HepG2 (cell line): ENCODE measurements around the gene CAMTA1.

Source experiments
- CTCF ChIP-seq: sonication (generic); formaldehyde crosslinking; IDR thresholded peaks from 2 replicates; pipeline ENCODE4 v1.5.0; 2020; ENCODE audit warnings: mild to moderate bottlenecking, missing genetic modification reagents, moderate library complexity
- NBN ChIP-seq: fragments of 450-650 bp; conservative IDR thresholded peaks from 2 replicates; pipeline ENCODE4 v1.6.1; 2017
- NONO ChIP-seq, 2 experiments: fragments of 450-650 bp in 1 of 2; sonication (generic) in 1 of 2; formaldehyde crosslinking in 1 of 2; IDR thresholded peaks in 1 of 2; conservative IDR thresholded peaks in 1 of 2; 2 replicates each; pipeline versions ENCODE4 v1.6.1 to v1.8.0; 2017 to 2022; ENCODE audit warnings: mild to moderate bottlenecking in 1 of 2, missing genetic modification reagents in 1 of 2, moderate library complexity in 1 of 2
- RNF2 ChIP-seq: fragments of 450-650 bp; conservative IDR thresholded peaks from 2 replicates; pipeline ENCODE4 v1.6.1; 2016; ENCODE audit warnings: low read depth
- SMC3 ChIP-seq: IDR thresholded peaks from 2 replicates; pipeline ENCODE4 v1.6.1; 2011; ENCODE audit warnings: low read length, improper control_type of control experiment
- ZNF609 ChIP-seq: sonication (generic); formaldehyde crosslinking; IDR thresholded peaks from 2 replicates; pipeline ENCODE4 v1.4.0; 2020; ENCODE audit warnings: mild to moderate bottlenecking, missing genetic modification reagents, borderline replicate concordance

- TF ChIP-seq RNF2 (no peak), CTCF (CRISPR knock-in tag) (no peak), NONO (IDR thresholded peaks at IDR 0.05) (no peak), NONO (CRISPR knock-in tag; conservative IDR thresholded peaks at IDR 0.05) (no peak), NBN (no peak), ZNF609 (CRISPR knock-in tag) (no peak), SMC3 (no peak)
Observed at GRCh38 chr1:6867729-6868659, 82.7 kb downstream of the CAMTA1 start.
